ENCODE data around the gene MYO1E. TPM values are rescaled to one million over a fixed set of nuclear protein-coding genes. Genes with fewer than 3 reads are reported as not detected.

The MYO1E gene
- total and polyA plus RNA-seq, 2 of the 8 experiments (the other 6 are each of a cell fraction or from before 2014, with no cell fraction given), result 19.6 to 142 TPM

DNA sequence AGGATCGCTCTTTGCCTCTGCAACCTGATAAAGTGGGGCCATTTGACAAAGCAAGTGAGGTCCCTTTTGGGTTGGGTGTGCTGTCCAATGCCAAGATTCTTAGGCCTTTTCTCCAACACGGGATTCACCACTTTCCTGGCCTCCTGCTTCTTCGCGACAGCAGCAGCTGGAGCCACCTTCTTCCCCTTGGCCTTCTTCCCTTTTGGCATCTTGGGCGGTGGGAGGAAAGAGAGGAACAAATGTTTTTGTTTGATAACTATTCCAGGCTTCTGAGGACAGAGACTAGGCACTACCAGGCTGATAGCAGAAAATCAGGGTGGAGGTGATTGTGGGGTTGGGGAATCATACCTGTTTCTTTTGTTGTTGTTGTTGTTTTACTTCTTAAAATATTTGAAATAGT is 35.3 kb upstream of the MYO1E start:
- no peak overlapping the region for H3K14ac ChIP-seq (ENCODE audit: insufficient read length)
- H2BK120ac ChIP-seq (replicated peaks; ENCODE audit: low read depth, low read length), result no peak overlapping the region
- H3K9ac ChIP-seq (replicated peaks in 1 of 4; ENCODE audit: extremely low read depth in 1 of 4, low read depth in 3 of 4, low read length in 3 of 4), result peak overlapping the region in 2 of 4 experiments; percentile 4 to 17; a peak in 1 of 7 replicates
- H3K18ac ChIP-seq (ENCODE audit: extremely low read depth, low read length), result no peak overlapping the region
- H4K91ac ChIP-seq (replicated peaks; ENCODE audit: insufficient read length, low read length), result no peak overlapping the region
- FAIRE-seq (no peak), DNase-seq (ENCODE audit: low read depth in 1 of 2, low spot score in 2 of 2) (no peak)
- no peaks in the 10 kb centered on the region for H3K9me3 ChIP-seq (ENCODE audit: insufficient read depth in 2 of 2, low read depth in 1 of 2, low read length in 1 of 2)
- H3K79me1 ChIP-seq (ENCODE audit: low read depth, low read length), result no peaks in the 10 kb centered on the region; the same call in 1 of the 2 replicates
- POLR2A ChIA-PET (ENCODE audit: partially characterized antibody), result interaction anchor here (1.3 kb wide), 1 partner anchor 13 kb away, joined by 3 read pairs; no protein-coding TSS in a partner anchor
- H2BK15ac ChIP-seq (ENCODE audit: low read length), result no peak overlapping the region
- H3K4me2 ChIP-seq (ENCODE audit: insufficient read depth in 1 of 2, low read depth in 2 of 2, low read length in 2 of 2), result no peak overlapping the region
- H3K4ac ChIP-seq (replicated peaks; ENCODE audit: insufficient read length, low read depth, low read length), result no peak overlapping the region
- H3K27me3 ChIP-seq (replicated peaks in 1 of 4; ENCODE audit: control insufficient read depth in 3 of 4, extremely low read depth in 1 of 4, insufficient read depth in 3 of 4, low read length in 3 of 4), result peaks cover 0 to 2% (median 0%) of the 10 kb centered on the region in 4 experiments; a peak in 3 of 7 replicates
- H3K4me1 ChIP-seq (replicated peaks in 1 of 4; ENCODE audit: control insufficient read depth in 3 of 4, insufficient read depth in 4 of 4, low read length in 3 of 4), result peaks cover 0 to 5% (median 3%) of the 10 kb centered on the region in 4 experiments; a peak in 2 of 7 replicates
- no peak overlapping the region for H4K5ac ChIP-seq (ENCODE audit: insufficient read length, low read depth, low read length)
- WGBS, 2 experiments (ENCODE audit: extremely low coverage in 1 of 2, insufficient coverage in 1 of 2, insufficient read length in 1 of 2, insufficient replicate concordance in 2 of 2, low coverage in 1 of 2, low lambda C conversion rate in 2 of 2, missing lambda C conversion rate in 1 of 2), result 86% methylated on average over 5 of the region's 5 CpGs; no CpG with 5 or more reads in 1 of the 2 experiments
- H3K79me2 ChIP-seq (ENCODE audit: control insufficient read depth in 1 of 2, insufficient read depth in 2 of 2, low read length in 2 of 2), result no peaks in the 10 kb centered on the region
- no peak overlapping the region for H3K27ac ChIP-seq (ENCODE audit: low read depth, low read length)
- H2BK12ac ChIP-seq (ENCODE audit: low read depth, low read length), result no peak overlapping the region
- no peaks in the 10 kb centered on the region for H3K36me3 ChIP-seq (ENCODE audit: control insufficient read depth in 2 of 4, insufficient read depth in 4 of 4, low read length in 3 of 4)
- CTCF ChIA-PET (ENCODE audit: partially characterized antibody), result interaction anchor here (0.9 to 2.9 kb wide), 6 partner anchors 12 to 94 kb away, joined by 3 to 14 read pairs (median 4); no protein-coding TSS in a partner anchor
- H2AK5ac ChIP-seq (ENCODE audit: low read depth, low read length), result no peak overlapping the region
- H3K23ac ChIP-seq (ENCODE audit: insufficient read length), result no peak overlapping the region
- H2BK5ac ChIP-seq (ENCODE audit: low read depth, low read length), result no peak overlapping the region
- H2BK20ac ChIP-seq (ENCODE audit: low read length), result no peak overlapping the region
- no peaks in the 10 kb centered on the region; the same call in 1 of the 2 replicates for H3K23me2 ChIP-seq (ENCODE audit: low read depth, low read length)
- no peak overlapping the region for H3K4me3 ChIP-seq (ENCODE audit: extremely low read depth in 1 of 4, insufficient read depth in 2 of 4, low read depth in 3 of 4, low read length in 4 of 4)
- H3K56ac ChIP-seq (replicated peaks; ENCODE audit: insufficient read length, low read depth, low read length), result no peak overlapping the region
- no peaks in the 10 kb centered on the region for H4K20me1 ChIP-seq (replicated peaks in 1 of 2; ENCODE audit: control insufficient read depth in 1 of 2, insufficient read depth in 2 of 2, low read length in 2 of 2)
- H2AFZ ChIP-seq (ENCODE audit: low read length), result no peak overlapping the region
- H4K8ac ChIP-seq (ENCODE audit: extremely low read depth, insufficient read depth, low read length), result no peak overlapping the region
- no peak for TF ChIP-seq JUND (IDR thresholded peaks at IDR 0.05; ENCODE audit: low read length)
- TF ChIP-seq, protein P1, sequence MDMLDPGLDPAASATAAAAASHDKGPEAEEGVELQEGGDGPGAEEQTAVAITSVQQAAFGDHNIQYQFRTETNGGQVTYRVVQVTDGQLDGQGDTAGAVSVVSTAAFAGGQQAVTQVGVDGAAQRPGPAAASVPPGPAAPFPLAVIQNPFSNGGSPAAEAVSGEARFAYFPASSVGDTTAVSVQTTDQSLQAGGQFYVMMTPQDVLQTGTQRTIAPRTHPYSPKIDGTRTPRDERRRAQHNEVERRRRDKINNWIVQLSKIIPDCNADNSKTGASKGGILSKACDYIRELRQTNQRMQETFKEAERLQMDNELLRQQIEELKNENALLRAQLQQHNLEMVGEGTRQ (IDR thresholded peaks at IDR 0.05; ENCODE audit: low read length), result no peak
- no peak for TF ChIP-seq ATF2 (IDR thresholded peaks at IDR 0.05; ENCODE audit: low read length)
- TF ChIP-seq JUN (IDR thresholded peaks at IDR 0.05; ENCODE audit: low read depth, low read length), result no peak
- TF ChIP-seq SIN3A (conservative IDR thresholded peaks at IDR 0.05 in 1 of 2, IDR thresholded peaks at IDR 0.05 in 1 of 2; ENCODE audit: low read depth in 1 of 2, low read length in 2 of 2), result no peak
- TF ChIP-seq GABPA (IDR thresholded peaks at IDR 0.05; ENCODE audit: borderline replicate concordance, insufficient read depth, low read length), result no peak
- TF ChIP-seq SRF (IDR thresholded peaks at IDR 0.05; ENCODE audit: low read depth, low read length), result no peak
- TF ChIP-seq CTBP2 (IDR thresholded peaks at IDR 0.05; ENCODE audit: borderline replicate concordance, insufficient read depth, insufficient read length, low read length), result no peak
- no peak for TF ChIP-seq POLR2A (IDR thresholded peaks at IDR 0.05; ENCODE audit: control extremely low read depth in 1 of 2, low read depth in 2 of 2, low read length in 2 of 2)
- no peak for TF ChIP-seq BCL11A (IDR thresholded peaks at IDR 0.05; ENCODE audit: low read depth in 2 of 2, low read length in 2 of 2)
